ENCODE results near the gene POU2AF2.
"Not testable (repeated sequence)": the region's sequence is repeated elsewhere in the genome, so short reads cannot be mapped to it uniquely, and the experiment has no call there.

The POU2AF2 gene

GRCh38 chr11:111245425-111245824 lies at the start of gene POU2AF2:
Gene POU2AF2, plus strand, starts transcription at chr11:111245725. Its CDS starts 129 bp downstream, at chr11:111245854.
- no peak for DNase-seq (ENCODE audit: low read depth)

DNA sequence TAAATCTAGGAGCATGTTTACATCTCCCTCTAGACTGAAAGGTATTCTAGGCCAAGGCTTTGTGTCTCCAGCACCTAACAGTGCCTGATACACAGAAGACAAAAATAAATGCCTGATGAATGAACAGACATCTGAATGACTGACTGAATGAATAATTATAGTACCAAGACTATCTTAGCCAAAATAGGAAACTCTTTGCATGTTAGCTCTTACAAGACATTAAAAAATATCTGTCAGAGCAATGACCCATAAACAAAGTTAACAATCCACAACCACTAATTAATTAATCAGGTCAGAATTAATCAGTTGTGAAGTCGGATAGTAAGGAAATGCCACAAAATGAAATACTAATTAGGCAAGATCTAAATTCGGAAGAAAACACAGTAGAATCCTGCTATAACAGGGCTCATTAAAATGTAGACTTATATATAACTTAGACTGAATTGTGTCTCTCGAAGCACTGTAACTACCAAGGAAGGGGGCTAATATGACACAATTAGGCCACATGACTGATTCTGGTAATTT lies 45.5 kb upstream of the POU2AF2 start:
- DNase-seq (ENCODE audit: low read depth), result no peak

DNA sequence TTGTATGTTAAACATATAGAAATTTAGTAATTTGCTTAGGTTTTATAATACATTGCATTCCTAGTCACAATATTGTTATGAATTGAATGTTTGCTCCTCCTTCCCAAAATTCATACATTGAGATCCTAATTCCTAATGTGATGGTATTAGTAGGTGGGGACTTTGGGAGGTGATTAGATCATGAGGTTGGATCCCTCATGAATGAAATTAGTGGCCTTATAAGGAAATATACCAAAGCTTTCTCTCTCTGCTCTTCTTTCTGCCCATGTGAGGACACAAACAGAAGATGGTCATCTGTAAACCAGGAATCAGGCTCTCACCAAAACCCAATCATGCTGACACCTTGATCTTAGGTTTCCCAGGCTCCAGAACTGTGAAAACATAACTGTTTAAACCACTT lies 41.3 kb upstream of the POU2AF2 start:
- DNase-seq (ENCODE audit: low read depth), result no peak

- DNase-seq (ENCODE audit: low read depth), result peak; percentile 14
Measured at GRCh38 chr11:111205632-111206385, 39.7 kb upstream of the POU2AF2 start.

DNA sequence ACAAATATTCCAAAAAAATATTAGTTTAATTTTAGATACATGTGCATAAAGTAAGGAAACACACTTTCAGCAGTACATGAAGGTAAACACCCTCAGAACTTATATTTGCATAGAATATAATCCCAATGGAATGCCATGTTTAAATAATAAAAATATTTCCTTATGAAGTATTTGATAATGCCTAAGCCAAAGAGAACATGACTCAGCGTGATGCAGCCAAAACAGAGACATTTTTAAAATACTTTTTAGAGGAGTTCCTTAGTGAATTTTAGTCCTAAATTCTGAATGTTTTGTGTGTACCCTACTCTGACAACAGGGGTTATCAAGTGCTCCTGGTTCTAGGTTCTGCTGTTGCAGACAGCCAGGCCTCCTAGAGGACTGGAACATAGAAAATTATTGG lies 39.1 kb upstream of the POU2AF2 start:
- peak; percentile 62 for DNase-seq (ENCODE audit: low read depth)

DNA sequence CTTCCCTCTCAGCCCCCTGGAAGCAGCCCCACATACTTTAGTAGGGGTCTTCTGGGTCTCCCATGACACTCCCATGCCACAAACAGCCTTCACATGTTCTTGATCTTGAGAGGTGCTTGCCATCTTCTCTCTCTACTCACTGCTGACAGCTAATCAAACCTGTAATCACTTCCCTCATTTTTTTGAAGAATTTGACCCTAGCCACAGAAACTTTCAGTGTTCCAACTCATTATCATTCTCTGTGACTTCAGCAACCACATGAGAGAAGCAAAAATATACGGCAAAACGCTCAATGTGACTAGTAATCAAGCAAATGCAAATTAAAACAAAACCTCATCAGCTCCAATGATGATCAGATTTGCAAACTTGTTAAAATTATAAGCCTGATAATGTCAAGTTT lies 38.3 kb upstream of the POU2AF2 start:
- no peak for DNase-seq (ENCODE audit: low read depth)

DNA sequence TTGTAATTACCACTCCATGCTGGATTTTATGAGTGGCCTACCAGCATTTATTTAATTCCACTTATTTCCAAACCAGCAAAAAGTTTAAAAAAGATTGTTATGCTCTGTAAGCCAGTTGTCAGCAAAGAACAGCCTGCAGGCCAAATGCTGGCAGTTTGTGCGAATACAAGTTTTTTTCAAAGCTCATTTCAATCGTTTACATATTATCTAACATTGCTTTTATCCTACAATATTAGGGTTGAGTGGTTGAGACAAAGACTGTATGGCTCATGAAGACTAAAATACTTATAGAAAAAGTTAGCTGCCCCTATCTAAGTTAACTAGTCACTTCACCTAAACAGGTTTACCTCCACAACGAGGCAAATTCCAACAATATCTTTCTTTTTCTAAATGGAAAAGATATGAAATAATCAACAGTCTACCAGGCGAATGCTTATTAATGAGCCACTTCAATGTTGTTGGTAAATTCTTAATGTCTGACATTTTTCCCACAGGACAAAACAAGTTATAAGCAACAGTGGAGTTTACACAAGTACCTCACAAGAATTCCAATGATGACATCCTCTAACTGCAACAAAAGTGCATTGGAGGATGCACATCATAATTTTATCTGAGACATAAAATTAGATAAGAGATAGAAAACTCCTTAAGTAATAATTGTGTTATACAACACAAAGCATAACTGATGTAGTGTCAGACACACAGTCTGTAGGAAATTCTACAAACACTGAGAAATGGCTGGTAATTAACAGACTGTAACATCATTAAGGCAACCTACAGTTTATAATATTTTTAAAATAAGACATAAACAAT lies 35.8 kb upstream of the POU2AF2 start:
- DNase-seq (ENCODE audit: low read depth), result no peak

- DNase-seq (ENCODE audit: low read depth), result no peak
Measured at GRCh38 chr11:111213256-111213655, 32.3 kb upstream of the POU2AF2 start.

DNA sequence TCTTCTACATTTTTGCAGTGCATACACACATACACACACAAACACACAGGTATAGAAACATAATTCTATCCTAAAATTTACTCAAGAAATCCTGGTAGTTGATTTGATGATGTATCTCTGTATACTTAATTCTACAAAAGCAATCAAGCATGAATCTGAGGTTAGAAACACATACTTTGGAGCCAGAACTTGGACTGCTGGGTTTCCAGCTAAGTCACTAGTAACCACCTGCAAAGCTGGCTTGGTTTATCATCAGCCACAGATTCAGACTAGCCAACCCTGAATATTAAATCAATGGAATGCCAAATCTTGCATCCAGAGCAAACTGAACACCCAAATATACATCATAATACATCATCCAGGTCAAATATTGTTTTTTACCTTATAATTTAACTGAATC lies 24.8 kb upstream of the POU2AF2 start:
- DNase-seq (ENCODE audit: low read depth), result no peak

GRCh38 chr11:111221208-111221607 lies 24.3 kb upstream of the POU2AF2 start:
- DNase-seq (ENCODE audit: low read depth), result no peak

GRCh38 chr11:111221936-111222335 lies 23.6 kb upstream of the POU2AF2 start:
- DNase-seq (ENCODE audit: low read depth), result not testable (repeated sequence)

DNA sequence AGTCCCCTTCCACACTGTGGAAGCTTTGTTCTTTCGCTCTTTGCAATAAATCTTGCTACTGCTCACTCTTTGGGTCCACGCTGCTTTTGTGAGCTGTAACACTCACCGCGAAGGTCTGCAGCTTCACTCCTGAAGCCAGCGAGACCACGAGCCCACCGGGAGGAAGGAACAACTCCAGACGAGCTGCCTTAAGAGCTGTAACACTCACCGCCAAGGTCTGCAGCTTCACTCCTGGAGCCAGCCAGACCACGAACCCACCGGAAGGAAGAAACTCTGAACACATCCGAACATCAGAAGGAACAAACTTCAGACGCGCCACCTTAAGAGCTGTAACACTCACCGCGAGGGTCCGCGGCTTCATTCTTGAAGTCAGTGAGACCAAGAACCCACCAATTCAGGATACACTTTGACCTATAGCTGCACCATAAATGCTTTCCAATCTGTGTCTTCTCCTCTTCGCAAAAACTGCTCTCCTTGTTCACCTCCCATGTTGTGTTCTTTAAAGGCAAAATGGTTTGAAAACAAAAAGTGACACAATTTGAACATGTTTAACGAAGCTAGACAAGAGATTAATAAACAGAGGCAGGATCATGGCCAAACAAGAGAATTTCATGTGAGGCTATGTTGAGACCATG lies 22.6 kb upstream of the POU2AF2 start:
- DNase-seq (ENCODE audit: low read depth), result not testable (repeated sequence)

GRCh38 chr11:111225881-111226280 lies 19.6 kb upstream of the POU2AF2 start:
- DNase-seq (ENCODE audit: low read depth), result no peak

GRCh38 chr11:111229604-111230003 lies 15.9 kb upstream of the POU2AF2 start:
- DNase-seq (ENCODE audit: low read depth), result no peak

DNA sequence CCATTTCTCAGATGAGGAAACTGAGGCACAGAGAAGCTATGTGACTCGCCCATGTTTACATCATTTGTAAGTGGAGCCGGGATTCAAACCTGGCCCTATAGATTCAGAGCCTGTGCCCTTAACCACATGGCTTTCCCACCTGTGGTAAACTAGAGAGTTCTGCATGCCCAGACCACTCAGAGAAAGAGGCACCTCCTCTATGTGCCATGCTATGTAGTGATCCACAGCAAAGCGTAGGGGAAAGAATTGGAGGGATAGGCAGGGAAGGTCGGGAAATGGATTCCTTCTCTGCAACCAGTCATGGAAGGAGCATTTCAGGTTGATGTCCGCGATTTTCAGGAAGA lies 15.4 kb upstream of the POU2AF2 start:
- DNase-seq (ENCODE audit: low read depth), result no peak

DNA sequence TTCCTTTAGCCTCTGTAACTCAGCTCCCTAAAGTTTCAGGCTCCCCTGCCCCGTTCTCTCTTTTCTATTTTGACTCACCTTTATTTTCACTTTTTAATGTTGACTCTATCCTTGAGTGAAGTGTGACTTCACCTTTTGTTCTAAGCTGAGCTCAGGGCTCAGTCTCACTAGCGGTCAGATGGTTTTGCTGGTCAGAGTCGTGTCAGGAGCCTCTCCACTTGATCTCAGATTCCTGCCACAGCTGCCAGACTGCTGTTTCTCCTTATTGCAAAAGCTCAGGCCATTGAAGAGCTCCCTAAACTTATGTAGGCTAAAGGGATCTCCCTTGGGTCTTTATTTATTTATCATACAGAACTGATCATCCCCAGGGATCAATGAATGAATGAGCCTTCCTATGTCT lies 13.7 kb upstream of the POU2AF2 start:
- no peak for DNase-seq (ENCODE audit: low read depth)

GRCh38 chr11:111236383-111236782 lies 9.1 kb upstream of the POU2AF2 start:
- no peak for DNase-seq (ENCODE audit: low read depth)

DNA sequence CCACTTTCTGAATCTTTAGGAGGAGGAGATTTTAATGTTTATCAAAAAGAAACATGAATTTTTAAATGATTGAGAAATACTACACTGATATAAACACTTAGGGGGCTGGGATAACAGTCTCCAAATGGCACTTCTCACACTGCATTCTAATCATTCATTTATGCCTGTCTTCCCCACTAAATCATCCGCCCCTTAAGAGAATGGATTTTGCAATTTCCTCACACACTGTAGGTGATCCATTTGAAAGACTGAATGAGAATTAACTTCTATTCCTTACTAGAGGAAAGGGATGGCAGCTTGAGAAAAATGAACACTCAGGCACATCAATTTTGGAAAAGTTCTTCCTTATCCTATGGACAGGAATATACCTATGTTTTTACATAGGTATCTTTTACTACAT lies 7.6 kb upstream of the POU2AF2 start:
- no peak for DNase-seq (ENCODE audit: low read depth)

GRCh38 chr11:111246956-111247355 lies 1.4 kb downstream of the POU2AF2 start:
- no peak for DNase-seq (ENCODE audit: low read depth)

DNA sequence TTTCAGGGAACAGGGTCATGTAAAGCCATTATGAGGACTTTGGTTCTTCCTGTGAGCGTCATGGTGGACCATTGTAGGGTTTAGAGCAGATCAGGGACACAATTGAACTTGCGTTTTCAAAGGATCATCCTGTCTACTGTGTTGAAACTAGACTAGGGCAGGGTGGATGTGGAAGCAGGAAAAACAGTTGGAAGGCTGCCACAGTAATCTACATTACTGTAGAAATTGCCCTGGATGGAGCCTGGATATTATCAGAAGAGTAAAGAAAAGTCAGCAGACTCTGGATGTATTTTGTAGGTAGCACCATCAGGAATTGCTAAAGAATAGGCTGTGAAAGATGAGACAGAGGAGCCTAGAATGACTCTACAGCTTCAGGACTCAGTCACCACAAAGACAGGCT lies 5.4 kb downstream of the POU2AF2 start:
- no peak for DNase-seq (ENCODE audit: low read depth)

DNA sequence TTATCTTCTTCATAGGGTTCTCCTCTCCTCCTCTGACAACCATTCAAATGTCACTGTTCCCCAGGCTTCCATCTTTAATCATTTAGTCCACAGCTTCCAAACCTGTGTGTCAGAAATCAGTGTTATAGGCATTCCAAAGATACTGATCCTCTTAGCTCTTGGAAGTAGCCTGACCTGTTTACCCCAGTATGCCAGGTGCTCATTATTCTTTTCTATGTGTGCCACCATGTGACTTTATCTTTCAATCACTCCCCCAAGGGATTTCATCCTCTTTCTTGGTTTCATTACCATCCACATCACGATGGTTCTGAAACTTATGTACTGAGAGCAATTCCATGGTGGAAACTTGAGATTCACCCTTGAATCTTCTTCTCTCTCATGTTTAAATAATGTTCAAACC lies 7.6 kb downstream of the POU2AF2 start:
- no peak for DNase-seq (ENCODE audit: low read depth)

DNA sequence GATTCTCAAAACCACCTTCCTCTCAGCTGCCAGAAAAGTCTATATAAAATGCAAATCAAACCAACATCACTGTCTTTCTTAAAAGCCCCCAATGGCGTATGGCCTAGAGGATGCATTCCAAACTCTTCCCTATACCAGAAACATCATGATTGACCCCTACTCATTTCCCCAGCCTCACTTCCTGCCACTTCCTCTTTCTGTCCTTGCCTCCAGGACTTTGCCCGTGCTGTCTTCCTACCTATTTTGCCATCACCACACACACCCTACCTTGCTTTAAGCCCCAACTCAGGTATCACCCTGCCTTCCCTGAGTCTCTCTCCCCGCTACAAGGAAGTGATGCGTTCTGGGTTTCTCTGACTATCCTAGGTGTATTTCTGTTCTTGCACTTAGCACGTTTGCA lies 8.1 kb downstream of the POU2AF2 start:
- no peak for DNase-seq (ENCODE audit: low read depth)

- DNase-seq (ENCODE audit: low read depth), result no peak
Measured at GRCh38 chr11:111258046-111258445, 12.5 kb downstream of the POU2AF2 start.

Measured in ELR (cell line).